ENCODE measurements around the gene OR4B1.
"Not testable (repeated sequence)": the region's sequence is repeated elsewhere in the genome, so short reads cannot be mapped to it uniquely, and the experiment has no call there.

OR4B1 gene, protein sequence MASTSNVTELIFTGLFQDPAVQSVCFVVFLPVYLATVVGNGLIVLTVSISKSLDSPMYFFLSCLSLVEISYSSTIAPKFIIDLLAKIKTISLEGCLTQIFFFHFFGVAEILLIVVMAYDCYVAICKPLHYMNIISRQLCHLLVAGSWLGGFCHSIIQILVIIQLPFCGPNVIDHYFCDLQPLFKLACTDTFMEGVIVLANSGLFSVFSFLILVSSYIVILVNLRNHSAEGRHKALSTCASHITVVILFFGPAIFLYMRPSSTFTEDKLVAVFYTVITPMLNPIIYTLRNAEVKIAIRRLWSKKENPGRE

DNA sequence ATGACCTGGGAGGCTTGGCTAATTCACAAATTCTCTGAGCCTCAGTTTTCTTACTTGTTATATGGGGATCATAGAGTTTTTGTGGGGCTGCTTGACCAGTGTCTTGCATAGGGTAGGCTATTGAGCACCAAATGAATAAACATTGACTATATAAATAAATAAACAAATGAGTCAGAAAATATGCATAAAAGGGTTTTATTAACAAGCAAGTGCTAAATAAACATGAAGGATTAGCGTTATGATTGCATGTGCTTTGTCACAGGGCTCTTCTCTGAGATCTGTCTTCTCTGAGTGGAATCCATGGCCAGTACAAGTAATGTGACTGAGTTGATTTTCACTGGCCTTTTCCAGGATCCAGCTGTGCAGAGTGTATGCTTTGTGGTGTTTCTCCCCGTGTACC is at the start of gene OR4B1:
TSS of gene OR4B1 (plus strand) at position 301 of the 400 bp plus-strand sequence. CDS start at position 301, 0 bp downstream.
- DNase-seq (ENCODE audit: extremely low read depth in 1 of 2, low read depth in 1 of 2) = no peak

- DNase-seq (ENCODE audit: extremely low read depth in 1 of 2, low read depth in 1 of 2) = no peak
These were observed 49.2 kb upstream of the OR4B1 start for GRCh38 chr11:48167380-48167779.

GRCh38 chr11:48168815-48169214 is 47.8 kb upstream of the OR4B1 start:
- DNase-seq (ENCODE audit: extremely low read depth in 1 of 2, low read depth in 1 of 2) = no peak

- no peak for DNase-seq (ENCODE audit: extremely low read depth in 1 of 2, low read depth in 1 of 2)
These were observed 47.4 kb upstream of the OR4B1 start for GRCh38 chr11:48169259-48169658.

- DNase-seq (ENCODE audit: extremely low read depth in 1 of 2, low read depth in 1 of 2) = no peak
These were observed 46.9 kb upstream of the OR4B1 start for GRCh38 chr11:48169717-48170116.

GRCh38 chr11:48170241-48171233 is 46.1 kb upstream of the OR4B1 start:
- no peak for DNase-seq (ENCODE audit: extremely low read depth in 1 of 2, low read depth in 1 of 2)

DNA sequence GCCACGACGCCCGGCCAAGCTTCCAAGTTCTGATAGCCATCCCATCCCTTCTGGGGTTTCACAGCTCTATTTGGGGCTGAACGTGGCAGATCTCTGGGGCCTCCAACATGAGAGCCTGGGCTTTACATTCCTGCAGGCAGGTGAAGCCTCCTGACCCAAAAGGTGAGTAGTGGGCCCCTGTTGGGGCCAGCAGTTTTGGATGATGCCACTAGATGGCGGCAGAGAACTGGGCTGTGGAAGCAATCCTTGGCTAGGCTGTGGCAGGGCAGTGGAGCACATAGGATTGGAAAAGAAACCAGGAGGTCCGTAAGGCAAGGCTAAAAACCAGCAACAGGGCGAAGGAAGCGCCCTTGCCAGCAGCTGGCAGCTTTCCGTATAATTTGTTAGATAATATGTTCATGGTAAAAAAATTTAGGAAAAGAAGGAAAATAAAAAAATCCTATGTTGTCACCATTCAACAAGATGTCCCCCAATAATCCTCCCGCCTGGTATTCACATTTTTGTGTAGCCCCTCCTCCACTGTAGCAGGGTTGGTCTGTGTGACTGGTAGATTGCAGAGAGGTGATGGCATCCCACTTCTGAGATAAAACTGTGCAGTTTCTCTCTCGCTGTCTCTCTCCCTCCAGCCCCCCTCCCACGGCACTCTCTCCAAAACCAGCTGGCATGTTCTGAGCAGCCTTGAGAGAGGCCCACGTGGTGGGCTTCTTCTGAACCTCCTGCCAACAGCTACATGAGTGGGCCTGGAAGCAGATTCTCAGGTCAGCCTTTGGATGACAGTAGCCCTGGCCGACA is 43.6 kb upstream of the OR4B1 start:
- DNase-seq (ENCODE audit: extremely low read depth in 1 of 2, low read depth in 1 of 2) = peak; percentile 15 to 21

- no peak for DNase-seq (ENCODE audit: extremely low read depth in 1 of 2, low read depth in 1 of 2)
These were observed 38.9 kb upstream of the OR4B1 start for GRCh38 chr11:48177661-48178060.

- DNase-seq (ENCODE audit: extremely low read depth in 1 of 2, low read depth in 1 of 2) = no peak
These were observed 36.0 kb upstream of the OR4B1 start for GRCh38 chr11:48180627-48181026.

DNA sequence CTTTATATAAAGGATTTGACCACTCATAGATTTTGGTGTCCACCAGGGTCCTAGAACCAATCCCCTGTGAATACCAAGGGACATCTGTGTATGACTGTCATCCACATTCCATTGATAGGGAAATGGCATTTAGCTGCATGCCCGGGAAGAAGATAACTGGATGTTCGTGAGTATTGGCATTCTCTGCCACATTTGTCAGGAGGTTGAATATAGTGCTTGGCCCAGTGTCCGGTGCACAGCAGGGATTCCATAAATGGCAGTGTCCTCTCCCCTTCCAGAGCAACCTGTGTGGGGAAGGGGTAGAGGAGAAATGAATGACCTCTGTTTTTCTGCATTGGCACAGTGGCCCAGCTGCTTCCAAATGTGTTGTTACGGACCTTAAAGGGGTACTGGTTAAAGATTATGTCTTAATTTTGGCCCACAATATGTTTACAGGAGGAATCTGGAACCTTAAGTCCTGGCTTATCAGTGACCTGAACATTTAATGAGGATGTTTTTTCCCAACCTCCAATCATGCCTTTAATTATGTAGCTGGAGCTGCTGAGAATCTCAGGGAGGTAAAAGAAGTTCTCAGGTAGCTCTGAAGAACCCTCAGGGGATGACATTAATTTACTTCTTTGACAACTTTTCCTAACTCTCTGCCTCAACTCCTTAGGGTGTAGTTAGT is 33.6 kb upstream of the OR4B1 start:
- no peak for DNase-seq (ENCODE audit: extremely low read depth in 1 of 2, low read depth in 1 of 2)

GRCh38 chr11:48184452-48184851 is 32.2 kb upstream of the OR4B1 start:
- DNase-seq (ENCODE audit: extremely low read depth in 1 of 2, low read depth in 1 of 2) = no peak

- not testable (repeated sequence) for DNase-seq (ENCODE audit: extremely low read depth in 1 of 2, low read depth in 1 of 2)
These were observed 25.5 kb upstream of the OR4B1 start for GRCh38 chr11:48190906-48191654.

DNA sequence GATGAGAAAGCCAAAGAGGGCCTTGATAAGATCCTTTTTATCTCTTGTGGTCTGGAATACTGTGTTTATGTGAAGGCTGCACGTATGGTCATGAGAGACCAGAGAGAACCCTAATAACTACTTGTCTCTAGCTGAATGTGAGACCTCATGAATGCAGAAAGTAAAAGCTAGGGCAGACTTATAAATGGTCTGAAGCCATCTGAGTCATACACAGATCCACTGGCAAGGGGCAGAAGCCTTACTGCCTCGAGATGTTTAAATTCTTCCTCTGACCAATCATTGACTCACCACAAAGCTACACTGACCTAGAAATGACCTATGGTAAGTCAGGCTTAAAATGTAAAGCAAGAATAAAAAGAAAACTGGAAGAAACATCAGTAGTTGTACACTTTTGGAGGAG is 22.7 kb upstream of the OR4B1 start:
- DNase-seq (ENCODE audit: extremely low read depth in 1 of 2, low read depth in 1 of 2) = no peak

DNA sequence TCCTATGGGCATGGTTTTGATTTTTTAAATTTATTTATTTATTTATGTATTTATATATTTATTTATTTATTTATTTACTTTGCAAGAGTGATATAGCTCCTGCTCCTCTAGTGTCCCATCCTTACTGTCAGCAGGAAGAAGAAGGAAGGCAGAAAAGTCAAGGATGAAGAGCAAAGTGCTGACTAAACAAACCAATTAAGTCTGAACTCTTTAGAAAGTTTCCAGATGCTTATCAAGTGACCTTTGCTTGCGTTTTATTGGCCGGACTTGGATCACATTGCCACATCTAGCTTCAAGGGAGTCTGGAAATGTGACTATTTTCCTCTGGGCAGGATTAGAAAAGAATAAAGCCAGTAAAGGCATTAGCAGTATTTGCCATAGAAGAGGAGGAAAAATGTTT is 8.7 kb upstream of the OR4B1 start:
- DNase-seq (ENCODE audit: extremely low read depth in 1 of 2, low read depth in 1 of 2) = no peak

- no peak for DNase-seq (ENCODE audit: extremely low read depth in 1 of 2, low read depth in 1 of 2)
These were observed 6.6 kb upstream of the OR4B1 start for GRCh38 chr11:48210052-48210451.

DNA sequence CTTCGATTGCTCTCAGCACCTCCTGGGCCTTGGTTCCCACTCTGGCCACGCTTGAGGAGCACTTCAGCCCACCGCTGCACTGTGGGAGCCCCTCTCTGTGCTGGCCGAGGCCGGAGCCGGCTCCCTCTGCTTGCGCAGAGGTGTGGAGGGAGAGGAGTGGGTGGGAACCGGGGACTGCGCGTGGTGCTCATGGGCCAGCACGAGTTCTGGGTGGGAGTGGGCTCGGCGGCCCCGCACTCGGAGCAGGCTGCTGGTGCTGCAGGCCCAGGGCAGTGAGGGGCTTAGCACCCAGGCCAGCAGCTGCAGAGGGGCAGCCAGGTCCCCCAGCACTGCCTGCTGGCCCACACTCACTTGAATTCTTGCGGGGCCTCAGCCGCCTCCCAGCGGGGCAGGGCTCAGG is 12.2 kb downstream of the OR4B1 start:
- no peak for DNase-seq (ENCODE audit: extremely low read depth in 1 of 2, low read depth in 1 of 2)

- not testable (repeated sequence) for DNase-seq (ENCODE audit: extremely low read depth in 1 of 2, low read depth in 1 of 2)
These were observed 13.4 kb downstream of the OR4B1 start for GRCh38 chr11:48230057-48230456.

GRCh38 chr11:48237727-48238126 is 21.1 kb downstream of the OR4B1 start:
- no peak for DNase-seq (ENCODE audit: extremely low read depth in 1 of 2, low read depth in 1 of 2)

DNA sequence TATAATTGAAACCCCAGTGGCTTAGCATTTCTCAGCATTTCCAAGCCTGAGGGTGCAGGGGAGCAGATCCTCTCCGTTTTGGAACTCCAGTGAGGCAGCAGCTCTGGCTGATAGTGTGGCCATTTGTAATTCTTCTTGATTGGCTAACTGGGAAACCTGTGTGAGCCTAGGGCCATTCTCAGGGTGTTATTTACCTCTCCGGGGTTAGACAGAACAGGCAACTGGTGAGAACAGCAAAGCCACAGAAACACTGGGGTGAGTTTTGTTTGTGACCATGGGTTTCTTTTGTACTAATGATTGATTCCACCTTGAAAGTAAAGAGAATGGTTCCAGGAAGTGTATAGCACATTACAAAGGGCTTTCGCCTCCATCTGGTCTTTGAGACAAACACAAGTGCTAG is 25.9 kb downstream of the OR4B1 start:
- DNase-seq (ENCODE audit: extremely low read depth in 1 of 2, low read depth in 1 of 2) = no peak

DNA sequence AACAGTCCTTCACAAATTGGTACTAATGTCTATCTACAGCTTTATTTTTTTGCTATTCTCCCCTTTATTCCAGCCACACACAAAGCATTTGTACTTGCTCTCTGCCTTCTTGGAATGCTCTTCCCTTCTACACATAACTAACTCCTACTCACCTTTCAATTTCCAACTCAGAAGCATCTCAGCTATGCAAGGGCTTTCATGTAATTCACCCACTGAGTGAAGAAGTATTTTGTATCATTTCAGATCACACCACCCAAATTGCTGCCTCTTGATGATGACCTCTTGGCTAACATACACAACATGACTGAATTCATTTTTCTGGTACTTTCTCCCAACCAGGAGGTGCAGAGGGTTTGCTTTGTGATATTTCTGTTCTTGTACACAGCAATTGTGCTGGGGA is 28.2 kb downstream of the OR4B1 start, which contains the start of gene OR4X2:
TSS of gene OR4X2 (plus strand) at position 301 of the 400 bp plus-strand sequence. CDS start at position 301, 0 bp downstream.
- DNase-seq (ENCODE audit: extremely low read depth in 1 of 2, low read depth in 1 of 2) = no peak
